ENCODE data around the gene KIAA1328. TPM values are rescaled to one million over a fixed set of nuclear protein-coding genes. Genes with fewer than 3 reads are reported as not detected.

KIAA1328 gene
- total and polyA plus RNA-seq, 2 experiments from 2014 or later: 3.3 to 12.5 TPM

DNA sequence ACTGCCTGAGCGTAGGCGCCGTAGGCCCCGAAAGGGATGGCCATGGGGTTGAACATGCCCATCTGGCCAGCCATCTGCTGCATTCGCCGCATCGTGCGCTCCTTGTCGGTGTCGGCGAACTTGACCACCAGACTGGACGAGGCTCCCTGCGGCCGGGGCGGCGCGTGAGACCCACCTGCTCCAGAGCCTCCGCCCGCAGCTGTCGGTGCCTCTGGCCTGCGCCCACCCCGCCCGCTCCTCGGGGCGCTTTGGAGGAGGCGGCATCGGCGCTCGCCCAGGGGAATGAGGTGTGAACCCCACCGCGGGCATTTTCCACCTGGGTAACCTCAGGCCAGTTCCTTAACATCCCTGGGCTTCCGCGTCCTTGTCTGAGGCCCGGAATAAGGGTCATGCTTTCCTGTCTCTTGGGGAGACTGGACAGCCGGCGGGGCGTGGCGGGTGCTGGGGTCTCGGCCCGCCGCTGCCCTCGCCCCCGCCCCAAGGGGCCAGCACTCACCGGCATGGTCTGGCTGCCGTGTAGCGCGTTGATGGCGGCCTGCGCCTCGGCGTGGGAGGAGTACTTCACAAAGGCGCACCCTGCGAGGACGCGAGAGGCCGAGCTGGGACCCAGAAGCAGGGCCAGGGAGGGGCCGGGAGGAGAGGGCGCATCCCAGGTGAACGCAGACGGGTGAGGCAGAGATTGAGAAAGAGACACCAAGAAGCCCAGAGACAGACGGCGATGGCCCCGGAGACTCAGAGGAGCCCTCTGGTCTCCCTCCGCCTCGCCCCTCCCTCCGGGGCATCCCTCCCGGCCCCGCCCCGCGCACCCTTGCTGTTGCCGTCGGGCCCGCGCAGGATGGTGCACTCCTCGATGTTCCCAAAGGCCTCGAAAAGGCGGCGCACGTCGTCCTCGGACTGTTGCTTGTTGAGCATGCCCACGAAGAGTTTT lies 445.6 kb downstream of the KIAA1328 start:
- Histone ChIP-seq H3K27ac (no peak overlapping the region), H3K4me2 (no peak overlapping the region), H3K79me2 (no peaks in the 10 kb centered on the region), H3K9me2 (replicated peaks; ENCODE audit: insufficient read depth) (no peaks in the 10 kb centered on the region), H3K27me3 (no peaks in the 10 kb centered on the region), H3K4me1 (ENCODE audit: insufficient read depth) (no peaks in the 10 kb centered on the region), H3K36me3 (replicated peaks; ENCODE audit: insufficient read depth, low read depth) (no peaks in the 10 kb centered on the region), H3K9me3 (ENCODE audit: low read depth) (no peaks in the 10 kb centered on the region), H3K4me3 (no peak overlapping the region), H4K20me1 (ENCODE audit: insufficient read depth, poor library complexity, severe bottlenecking) (no peaks in the 10 kb centered on the region), H2AFZ (no peak overlapping the region)
- 96% methylated on average over 61 of the region's 82 CpGs for WGBS (ENCODE audit: low lambda C conversion rate, missing lambda C conversion rate)
- no peak for DNase-seq (ENCODE audit: low spot score)
- no peak for TF ChIP-seq EZH2 (IDR thresholded peaks at IDR 0.05; ENCODE audit: borderline replicate concordance)
- TF ChIP-seq EZH2phosphoT487 (IDR thresholded peaks at IDR 0.05; ENCODE audit: low read depth, severe bottlenecking, unreplicated experiment): no peak
- TF ChIP-seq, protein P1, sequence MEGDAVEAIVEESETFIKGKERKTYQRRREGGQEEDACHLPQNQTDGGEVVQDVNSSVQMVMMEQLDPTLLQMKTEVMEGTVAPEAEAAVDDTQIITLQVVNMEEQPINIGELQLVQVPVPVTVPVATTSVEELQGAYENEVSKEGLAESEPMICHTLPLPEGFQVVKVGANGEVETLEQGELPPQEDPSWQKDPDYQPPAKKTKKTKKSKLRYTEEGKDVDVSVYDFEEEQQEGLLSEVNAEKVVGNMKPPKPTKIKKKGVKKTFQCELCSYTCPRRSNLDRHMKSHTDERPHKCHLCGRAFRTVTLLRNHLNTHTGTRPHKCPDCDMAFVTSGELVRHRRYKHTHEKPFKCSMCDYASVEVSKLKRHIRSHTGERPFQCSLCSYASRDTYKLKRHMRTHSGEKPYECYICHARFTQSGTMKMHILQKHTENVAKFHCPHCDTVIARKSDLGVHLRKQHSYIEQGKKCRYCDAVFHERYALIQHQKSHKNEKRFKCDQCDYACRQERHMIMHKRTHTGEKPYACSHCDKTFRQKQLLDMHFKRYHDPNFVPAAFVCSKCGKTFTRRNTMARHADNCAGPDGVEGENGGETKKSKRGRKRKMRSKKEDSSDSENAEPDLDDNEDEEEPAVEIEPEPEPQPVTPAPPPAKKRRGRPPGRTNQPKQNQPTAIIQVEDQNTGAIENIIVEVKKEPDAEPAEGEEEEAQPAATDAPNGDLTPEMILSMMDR (IDR thresholded peaks at IDR 0.05; ENCODE audit: poor library complexity): no peak

DNA sequence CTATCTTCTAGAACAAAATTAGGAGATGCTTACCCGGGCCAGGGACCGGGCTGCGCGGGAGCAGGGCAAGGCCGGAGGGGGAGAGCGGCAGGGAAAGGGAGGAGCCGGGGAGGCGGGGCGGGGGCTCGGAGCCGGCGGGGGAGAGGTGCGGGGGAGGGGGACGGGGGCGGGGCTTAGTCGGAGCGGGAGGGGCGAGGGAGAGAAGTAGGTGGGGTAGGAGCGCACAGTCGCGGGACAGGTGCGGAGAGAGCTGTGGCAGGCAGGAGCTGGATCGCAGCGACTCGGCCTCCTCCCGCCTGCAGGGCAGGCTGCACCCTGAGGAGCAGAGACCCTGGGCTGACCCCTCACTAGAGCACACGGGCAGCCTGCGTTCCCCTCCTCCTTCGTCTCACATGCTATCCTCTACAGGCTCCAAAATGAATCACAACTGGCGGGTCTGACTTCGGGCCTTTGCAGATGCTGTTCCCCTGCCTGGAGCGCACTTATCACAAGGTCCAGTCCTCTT lies 446.4 kb downstream of the KIAA1328 start:
- H3K9me3 ChIP-seq (ENCODE audit: low read depth): no peaks in the 10 kb centered on the region
- no peaks in the 10 kb centered on the region for H4K20me1 ChIP-seq (ENCODE audit: insufficient read depth, poor library complexity, severe bottlenecking)
- H3K79me2 ChIP-seq: no peaks in the 10 kb centered on the region
- H3K4me2 ChIP-seq: no peak overlapping the region
- DNase-seq (ENCODE audit: low spot score): no peak
- 85% methylated on average over 8 of the region's 32 CpGs for WGBS (ENCODE audit: low lambda C conversion rate, missing lambda C conversion rate)
- TF ChIP-seq, protein P1 (IDR thresholded peaks at IDR 0.05; ENCODE audit: poor library complexity): no peak
- no peaks in the 10 kb centered on the region for H3K4me1 ChIP-seq (ENCODE audit: insufficient read depth)
- no peak overlapping the region for H2AFZ ChIP-seq
- no peaks in the 10 kb centered on the region for H3K27me3 ChIP-seq
- no peaks in the 10 kb centered on the region for H3K36me3 ChIP-seq (replicated peaks; ENCODE audit: insufficient read depth, low read depth)
- H3K9me2 ChIP-seq (replicated peaks; ENCODE audit: insufficient read depth): no peaks in the 10 kb centered on the region
- H3K27ac ChIP-seq: no peak overlapping the region
- no peak overlapping the region for H3K4me3 ChIP-seq

DNA sequence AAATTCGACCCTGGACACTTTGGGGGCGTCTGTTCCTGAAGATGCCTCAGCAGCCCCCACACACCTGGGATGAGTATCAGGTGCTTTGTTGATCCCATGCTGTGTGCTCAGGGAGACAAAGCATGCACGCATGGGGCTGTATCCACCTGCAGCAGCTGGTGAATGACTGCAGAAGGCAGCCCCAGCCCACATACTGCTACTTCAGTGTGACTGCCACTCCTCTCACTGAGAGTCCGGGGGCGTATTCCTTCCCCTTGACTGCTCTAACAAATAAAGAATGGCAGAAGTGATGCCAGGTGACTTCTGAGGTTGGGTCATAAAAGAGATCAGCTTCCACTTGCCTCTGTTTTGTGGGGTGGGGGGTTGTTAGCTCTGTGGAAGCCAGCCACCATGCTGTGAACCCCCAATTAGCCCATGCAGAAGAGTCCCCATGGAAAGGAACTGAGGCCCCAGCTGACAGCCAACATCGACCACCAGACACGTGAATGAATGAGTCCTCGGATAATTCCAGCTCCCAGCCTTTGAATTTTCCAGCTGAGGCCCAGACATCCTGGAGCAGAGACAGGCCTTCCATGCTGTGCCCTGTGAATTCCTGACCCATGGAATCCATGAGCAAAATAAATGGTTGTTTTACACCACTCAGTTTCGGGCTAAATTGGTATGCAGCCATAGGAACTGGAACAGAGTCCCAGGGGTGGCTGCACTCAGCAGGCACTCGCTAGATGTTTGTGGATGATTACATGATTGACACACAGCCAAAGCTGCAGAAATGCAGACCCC lies 447.4 kb downstream of the KIAA1328 start:
- no peaks in the 10 kb centered on the region for H3K4me1 ChIP-seq (ENCODE audit: insufficient read depth)
- no peaks in the 10 kb centered on the region for H4K20me1 ChIP-seq (ENCODE audit: insufficient read depth, poor library complexity, severe bottlenecking)
- 84% methylated on average over 10 of the region's 10 CpGs for WGBS (ENCODE audit: low lambda C conversion rate, missing lambda C conversion rate)
- H3K9me3 ChIP-seq (ENCODE audit: low read depth): no peaks in the 10 kb centered on the region
- no peaks in the 10 kb centered on the region for H3K9me2 ChIP-seq (replicated peaks; ENCODE audit: insufficient read depth)
- no peak for TF ChIP-seq EZH2phosphoT487 (IDR thresholded peaks at IDR 0.05; ENCODE audit: low read depth, severe bottlenecking, unreplicated experiment)
- TF ChIP-seq, protein P1 (IDR thresholded peaks at IDR 0.05; ENCODE audit: poor library complexity): no peak
- TF ChIP-seq EZH2 (IDR thresholded peaks at IDR 0.05; ENCODE audit: borderline replicate concordance): no peak
- H3K4me3 ChIP-seq: no peak overlapping the region
- no peak for DNase-seq (ENCODE audit: low spot score)
- no peak overlapping the region for H2AFZ ChIP-seq
- H3K79me2 ChIP-seq: no peaks in the 10 kb centered on the region
- H3K4me2 ChIP-seq: no peak overlapping the region
- H3K36me3 ChIP-seq (replicated peaks; ENCODE audit: insufficient read depth, low read depth): no peaks in the 10 kb centered on the region
- H3K27me3 ChIP-seq: no peaks in the 10 kb centered on the region
- H3K27ac ChIP-seq: no peak overlapping the region
